ENCODE results near the gene ARMS2.

Gene ARMS2

GRCh38 chr10:122454603-122455080 is at the start of gene ARMS2:
Gene ARMS2, plus strand, starts transcription at chr10:122454653. Its CDS starts 75 bp downstream, at chr10:122454728.
- no peak for DNase-seq

- DNase-seq = no peak
These were observed 46.9 kb upstream of the ARMS2 start for GRCh38 chr10:122407375-122408125.

GRCh38 chr10:122413327-122413726 is 41.1 kb upstream of the ARMS2 start:
- DNase-seq = no peak

- no peak for DNase-seq
These were observed 36.8 kb upstream of the ARMS2 start for GRCh38 chr10:122417667-122418066.

GRCh38 chr10:122419016-122419415 is 35.4 kb upstream of the ARMS2 start:
- DNase-seq = no peak

- no peak for DNase-seq
These were observed 34.4 kb upstream of the ARMS2 start for GRCh38 chr10:122419876-122420623.

- DNase-seq = no peak
These were observed 33.8 kb upstream of the ARMS2 start for GRCh38 chr10:122420624-122421007.

- DNase-seq = no peak
These were observed 33.3 kb upstream of the ARMS2 start for GRCh38 chr10:122421054-122421625.

- DNase-seq = no peak
These were observed 32.7 kb upstream of the ARMS2 start for GRCh38 chr10:122421742-122422141.

- no peak for DNase-seq
These were observed 32.0 kb upstream of the ARMS2 start for GRCh38 chr10:122422266-122422989.

GRCh38 chr10:122424059-122424458 is 30.4 kb upstream of the ARMS2 start:
- DNase-seq = no peak

GRCh38 chr10:122426829-122427228 is 27.6 kb upstream of the ARMS2 start:
- DNase-seq = no peak

GRCh38 chr10:122427280-122427679 is 27.2 kb upstream of the ARMS2 start:
- no peak for DNase-seq

- DNase-seq = peak; percentile 16
These were observed 19.1 kb upstream of the ARMS2 start for GRCh38 chr10:122435212-122435827.

- DNase-seq = no peak
These were observed 12.5 kb upstream of the ARMS2 start for GRCh38 chr10:122441961-122442360.

GRCh38 chr10:122445469-122445868 is 9.0 kb upstream of the ARMS2 start:
- DNase-seq = no peak

GRCh38 chr10:122445904-122446303 is 8.5 kb upstream of the ARMS2 start:
- no peak for DNase-seq

GRCh38 chr10:122446668-122447423 is 7.6 kb upstream of the ARMS2 start:
- peak; percentile 34 for DNase-seq

- DNase-seq = no peak
These were observed 5.9 kb upstream of the ARMS2 start for GRCh38 chr10:122448600-122448999.

GRCh38 chr10:122449153-122449552 is 5.3 kb upstream of the ARMS2 start:
- no peak for DNase-seq

- no peak for DNase-seq
These were observed 4.0 kb upstream of the ARMS2 start for GRCh38 chr10:122450353-122450990.
